ENCODE measurements around the gene MAPK9.
A peak's percentile ranks its signal among the peaks of the same experiment; 100 is the strongest.

The MAPK9 gene

GRCh38 chr5:180291943-180292831 lies at the start of gene MAPK9:
Gene MAPK9 (minus strand): TSS chr5:180292083. CDS start chr5:180280561, 11,522 bp downstream.
- peak; percentile 71 to 85 for DNase-seq

- no peak for DNase-seq
These were observed 49.7 kb upstream of the MAPK9 start for GRCh38 chr5:180341595-180341994.

- DNase-seq = no peak
These were observed 49.0 kb upstream of the MAPK9 start for GRCh38 chr5:180340856-180341255.

- no peak for DNase-seq
These were observed 47.8 kb upstream of the MAPK9 start for GRCh38 chr5:180339583-180340183.

- no peak for DNase-seq
These were observed 46.3 kb upstream of the MAPK9 start for GRCh38 chr5:180338001-180338707.

- DNase-seq = no peak
These were observed 44.5 kb upstream of the MAPK9 start for GRCh38 chr5:180336234-180337020.

GRCh38 chr5:180335614-180336233 lies 43.8 kb upstream of the MAPK9 start:
- DNase-seq = no peak

GRCh38 chr5:180334751-180335613 lies 43.1 kb upstream of the MAPK9 start:
- no peak for DNase-seq

GRCh38 chr5:180334176-180334575 lies 42.3 kb upstream of the MAPK9 start:
- no peak for DNase-seq

- DNase-seq = no peak
These were observed 41.8 kb upstream of the MAPK9 start for GRCh38 chr5:180333661-180334060.

- no peak for DNase-seq
These were observed 41.0 kb upstream of the MAPK9 start for GRCh38 chr5:180332861-180333260.

GRCh38 chr5:180332051-180332517 lies 40.2 kb upstream of the MAPK9 start:
- no peak for DNase-seq

- DNase-seq = no peak
These were observed 39.7 kb upstream of the MAPK9 start for GRCh38 chr5:180331647-180331950.

GRCh38 chr5:180330810-180331646 lies 39.1 kb upstream of the MAPK9 start:
- no peak for DNase-seq

GRCh38 chr5:180330270-180330648 lies 38.4 kb upstream of the MAPK9 start:
- DNase-seq = no peak

- DNase-seq = no peak
These were observed 37.9 kb upstream of the MAPK9 start for GRCh38 chr5:180329606-180330269.

GRCh38 chr5:180329138-180329435 lies 37.2 kb upstream of the MAPK9 start:
- no peak for DNase-seq

- DNase-seq = peak; percentile 11 to 44
These were observed 36.6 kb upstream of the MAPK9 start for GRCh38 chr5:180328296-180329137.

GRCh38 chr5:180326989-180327565 lies 35.2 kb upstream of the MAPK9 start:
- no peak for DNase-seq
